K562 (cell line): ENCODE results near the gene GBF1.

Source experiments
- ESRRA ChIP-seq: fragments of 450-650 bp; IDR thresholded peaks from 2 replicates; pipeline ENCODE4 v1.6.1; 2014; ENCODE audit warnings: low read depth, mild to moderate bottlenecking, moderate library complexity, borderline replicate concordance
- GATA2 ChIP-seq: sonication (generic); formaldehyde crosslinking; IDR thresholded peaks from 2 replicates; pipeline ENCODE4 v1.4.0; 2020; ENCODE audit warnings: mild to moderate bottlenecking, missing genetic modification reagents
- L3MBTL2 ChIP-seq: fragments of 450-650 bp; IDR thresholded peaks from 2 replicates; pipeline ENCODE4 v1.6.1; 2016; ENCODE audit warnings: mild to moderate bottlenecking, moderate library complexity
- NFXL1 ChIP-seq: fragments of 450-650 bp; formaldehyde crosslinking; IDR thresholded peaks from 2 replicates; pipeline ENCODE4 v1.4.0; 2021; ENCODE audit warnings: mild to moderate bottlenecking
- POLR3G ChIP-seq: IDR thresholded peaks from 2 replicates; pipeline ENCODE4 v1.6.1; 2011; ENCODE audit not compliant: insufficient read length, insufficient replicate concordance; ENCODE audit errors: extremely low read depth
- TF ChIP-seq, protein P1 (sequence below): sonication (generic); formaldehyde crosslinking; IDR thresholded peaks from 2 replicates; pipeline ENCODE4 v1.9.0; 2022; ENCODE audit warnings: mild to moderate bottlenecking, missing genetic modification reagents
- TF ChIP-seq, protein P2 (sequence below): sonication (generic); formaldehyde crosslinking; IDR thresholded peaks from 2 replicates; pipeline ENCODE4 v1.8.1; 2022; ENCODE audit warnings: missing genetic modification reagents
- TF ChIP-seq, protein P3 (sequence below): sonication (generic); formaldehyde crosslinking; IDR thresholded peaks from 2 replicates; pipeline ENCODE4 v1.8.0; 2023; ENCODE audit warnings: mild to moderate bottlenecking, missing genetic modification reagents

DNA sequence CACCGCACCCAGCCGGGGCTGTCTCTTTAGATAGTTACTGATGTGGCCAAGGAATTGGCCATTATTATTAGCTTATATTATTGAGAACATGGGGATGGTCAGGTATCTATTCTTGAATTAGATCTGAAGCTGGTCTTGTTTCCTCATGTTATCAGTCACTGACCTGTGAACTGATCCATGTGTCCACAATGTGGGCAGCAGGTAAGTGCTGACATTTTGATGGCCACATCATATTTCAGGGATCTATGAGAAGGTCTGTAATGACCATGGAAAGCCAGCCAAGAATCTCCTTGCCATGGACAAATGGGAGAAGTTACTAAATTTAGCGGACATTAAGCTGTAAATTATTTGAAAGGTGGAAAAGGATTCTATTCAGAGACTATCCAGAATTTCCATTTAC is 61.4 kb downstream of the GBF1 start:
- TF ChIP-seq, protein P1, sequence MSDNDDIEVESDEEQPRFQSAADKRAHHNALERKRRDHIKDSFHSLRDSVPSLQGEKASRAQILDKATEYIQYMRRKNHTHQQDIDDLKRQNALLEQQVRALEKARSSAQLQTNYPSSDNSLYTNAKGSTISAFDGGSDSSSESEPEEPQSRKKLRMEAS: no peak
- TF ChIP-seq, protein P2, sequence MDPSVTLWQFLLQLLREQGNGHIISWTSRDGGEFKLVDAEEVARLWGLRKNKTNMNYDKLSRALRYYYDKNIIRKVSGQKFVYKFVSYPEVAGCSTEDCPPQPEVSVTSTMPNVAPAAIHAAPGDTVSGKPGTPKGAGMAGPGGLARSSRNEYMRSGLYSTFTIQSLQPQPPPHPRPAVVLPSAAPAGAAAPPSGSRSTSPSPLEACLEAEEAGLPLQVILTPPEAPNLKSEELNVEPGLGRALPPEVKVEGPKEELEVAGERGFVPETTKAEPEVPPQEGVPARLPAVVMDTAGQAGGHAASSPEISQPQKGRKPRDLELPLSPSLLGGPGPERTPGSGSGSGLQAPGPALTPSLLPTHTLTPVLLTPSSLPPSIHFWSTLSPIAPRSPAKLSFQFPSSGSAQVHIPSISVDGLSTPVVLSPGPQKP (CRISPR knock-in tag): no peak
- TF ChIP-seq POLR3G (no peak), ESRRA (no peak), NFXL1 (CRISPR knock-in tag) (no peak), L3MBTL2 (no peak), GATA2 (CRISPR knock-in tag) (no peak)
- TF ChIP-seq, protein P3, sequence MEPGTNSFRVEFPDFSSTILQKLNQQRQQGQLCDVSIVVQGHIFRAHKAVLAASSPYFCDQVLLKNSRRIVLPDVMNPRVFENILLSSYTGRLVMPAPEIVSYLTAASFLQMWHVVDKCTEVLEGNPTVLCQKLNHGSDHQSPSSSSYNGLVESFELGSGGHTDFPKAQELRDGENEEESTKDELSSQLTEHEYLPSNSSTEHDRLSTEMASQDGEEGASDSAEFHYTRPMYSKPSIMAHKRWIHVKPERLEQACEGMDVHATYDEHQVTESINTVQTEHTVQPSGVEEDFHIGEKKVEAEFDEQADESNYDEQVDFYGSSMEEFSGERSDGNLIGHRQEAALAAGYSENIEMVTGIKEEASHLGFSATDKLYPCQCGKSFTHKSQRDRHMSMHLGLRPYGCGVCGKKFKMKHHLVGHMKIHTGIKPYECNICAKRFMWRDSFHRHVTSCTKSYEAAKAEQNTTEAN (CRISPR knock-in tag): no peak
